HG03571 (cell line): ENCODE data around the gene S1PR5.

Source experiments
- ATAC-seq: cut with Tn5 transposase; IDR thresholded peaks from one replicate; pipeline ENCODE4 v1.9.1; 2021; ENCODE audit not compliant: unreplicated experiment

S1PR5 gene

DNA sequence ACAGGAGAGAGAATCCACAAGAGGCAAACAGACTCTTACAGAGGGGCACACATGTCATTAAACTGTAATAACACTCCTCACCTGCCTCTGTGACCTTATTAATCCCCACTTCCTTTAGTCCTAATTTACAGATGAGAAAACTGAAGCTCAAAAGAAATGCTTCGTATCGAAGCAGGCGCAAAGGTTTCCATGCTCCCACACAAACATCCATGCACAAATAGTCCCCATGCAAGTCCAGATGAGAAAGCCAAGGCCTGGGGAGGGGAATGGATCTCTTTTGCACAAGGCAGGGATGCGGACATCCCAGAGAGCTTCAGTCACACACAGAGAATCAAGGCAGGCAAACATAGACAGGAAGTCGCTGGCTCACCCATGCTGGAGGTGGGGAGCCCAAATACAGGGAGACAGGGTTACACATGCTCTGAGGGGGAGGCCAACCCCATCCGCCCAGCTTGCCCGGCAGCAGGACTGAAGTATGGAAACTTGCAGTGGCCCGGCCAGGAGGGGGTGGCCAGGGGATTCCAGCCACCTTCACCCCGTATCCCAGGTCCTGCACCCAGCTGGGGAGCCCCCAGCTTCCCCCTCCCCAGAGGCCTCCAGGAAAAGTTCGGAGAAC, 468 bp downstream of the S1PR5 start:
- ATAC-seq = no peak

DNA sequence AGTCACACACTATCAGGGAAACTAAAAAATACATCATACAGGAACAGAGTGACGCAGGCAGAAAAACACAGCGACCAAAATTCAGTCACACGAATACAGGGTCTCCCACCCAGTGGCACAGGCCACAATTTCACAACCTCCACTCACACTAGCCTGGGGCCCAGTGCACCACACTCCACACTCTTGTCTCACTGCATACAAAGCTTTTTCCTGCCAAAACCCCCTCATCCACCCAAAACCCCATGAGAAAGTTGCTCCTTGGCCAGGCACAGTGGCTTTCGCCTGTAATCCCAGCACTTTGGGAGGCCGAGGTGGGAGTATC, 1.2 kb downstream of the S1PR5 start:
- no peak for ATAC-seq

DNA sequence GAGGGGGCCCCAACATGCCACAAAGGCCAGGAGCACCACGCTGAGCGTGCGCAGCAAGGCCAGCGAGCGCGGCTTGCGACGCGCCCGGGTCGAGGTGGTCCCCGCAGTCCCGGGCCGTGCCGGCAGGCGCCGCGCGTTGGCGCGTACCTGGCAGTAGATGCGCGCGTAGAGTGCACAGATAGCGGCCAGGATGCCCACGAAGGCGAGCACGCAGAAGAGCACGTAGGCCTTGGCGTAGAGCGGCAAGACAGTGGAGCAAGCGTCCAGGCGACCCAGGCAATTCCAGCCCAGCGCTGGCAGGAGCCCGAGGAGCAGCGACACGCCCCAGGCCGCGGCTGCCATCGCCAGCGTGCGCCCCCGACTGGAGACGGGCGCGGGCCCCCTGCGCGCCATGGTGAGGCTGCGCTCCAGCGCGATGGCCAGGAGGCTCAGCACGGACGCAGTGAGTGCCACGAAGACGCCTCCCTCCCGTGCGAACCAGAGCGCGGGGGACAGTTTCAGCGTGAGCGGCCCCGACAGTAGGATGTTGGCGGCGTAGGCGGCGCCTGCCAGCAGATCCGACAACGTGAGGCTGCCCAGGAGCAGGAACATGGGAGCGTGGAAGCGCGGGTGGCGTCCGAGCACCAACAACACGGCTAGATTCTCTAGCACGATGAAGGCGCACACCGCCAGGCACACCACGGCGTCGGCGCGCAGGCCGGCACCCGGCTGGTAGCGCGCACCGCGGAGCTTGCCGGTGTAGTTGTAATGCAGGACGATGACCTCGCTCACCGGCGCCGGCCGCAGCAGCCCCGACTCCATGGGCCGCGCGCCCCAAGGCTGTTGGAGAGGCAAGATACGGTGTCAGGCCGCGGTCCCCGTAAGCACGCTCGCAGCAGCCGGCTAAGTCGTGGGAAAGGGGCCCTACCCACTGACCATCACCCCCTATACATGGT, 2.8 kb downstream of the S1PR5 start:
- no peak for ATAC-seq

DNA sequence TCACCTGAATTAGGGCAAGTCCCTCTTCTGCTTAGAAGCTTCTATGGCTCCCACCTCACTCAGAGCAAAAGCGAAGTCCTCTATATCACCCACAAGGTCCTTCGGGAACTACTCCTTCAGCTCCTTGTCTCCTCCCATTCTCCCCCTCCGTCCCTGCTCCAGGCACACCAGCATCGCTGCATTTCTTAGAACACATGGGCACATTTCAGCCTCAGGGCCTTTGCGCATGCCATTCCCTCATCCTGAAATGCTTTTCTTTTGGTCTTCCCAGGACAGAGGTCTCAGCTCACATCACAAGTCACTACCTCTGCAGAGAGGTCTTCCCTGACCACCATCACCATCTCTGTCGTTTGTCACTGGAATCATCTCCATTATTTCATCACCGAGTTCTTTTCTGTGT, 4.0 kb downstream of the S1PR5 start:
- ATAC-seq = no peak

DNA sequence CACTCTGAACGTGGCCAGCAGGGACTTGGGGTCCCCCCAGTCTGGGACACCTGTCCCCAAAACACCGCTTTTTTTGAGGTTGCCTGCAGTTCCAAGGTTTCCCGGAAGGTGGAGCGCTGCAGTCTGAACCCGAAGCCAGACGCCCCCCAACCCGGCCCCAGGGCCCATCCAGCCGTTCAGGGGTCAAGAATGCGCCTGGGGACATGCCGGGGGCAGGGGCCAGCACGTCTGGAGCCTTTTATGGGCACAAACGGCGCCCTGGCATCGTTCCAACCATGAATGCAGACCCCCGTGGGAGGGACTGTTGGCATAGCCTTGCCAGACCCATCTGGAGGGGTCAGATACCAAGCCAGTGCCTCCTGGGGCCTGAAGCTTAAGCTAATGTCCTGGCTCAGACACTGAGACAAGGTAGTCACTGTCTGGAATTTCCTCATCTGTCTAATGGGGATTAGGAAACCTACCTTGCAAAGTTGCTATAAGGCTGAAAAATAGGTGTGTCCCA, 6.9 kb downstream of the S1PR5 start:
- ATAC-seq = no peak

DNA sequence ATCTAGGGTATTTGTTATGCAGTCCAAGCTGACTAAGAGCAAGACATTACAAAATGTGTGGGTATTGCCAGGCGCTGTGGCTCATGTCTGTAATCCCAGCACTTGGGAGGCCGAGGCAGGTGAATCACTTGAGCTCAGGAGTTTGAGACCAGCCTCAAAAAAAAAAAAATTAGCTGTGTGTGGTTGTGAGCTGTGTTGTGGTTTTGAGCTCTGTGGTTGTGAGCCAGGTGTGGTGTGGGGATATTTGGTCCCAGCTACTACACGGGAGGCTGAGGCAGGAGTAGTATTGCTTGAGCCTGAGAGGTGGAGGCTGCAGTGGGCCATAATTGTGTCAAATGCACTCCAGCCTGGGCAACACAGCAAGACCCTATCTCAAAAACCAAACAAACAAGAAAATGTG, 8.5 kb downstream of the S1PR5 start:
- ATAC-seq = no peak

DNA sequence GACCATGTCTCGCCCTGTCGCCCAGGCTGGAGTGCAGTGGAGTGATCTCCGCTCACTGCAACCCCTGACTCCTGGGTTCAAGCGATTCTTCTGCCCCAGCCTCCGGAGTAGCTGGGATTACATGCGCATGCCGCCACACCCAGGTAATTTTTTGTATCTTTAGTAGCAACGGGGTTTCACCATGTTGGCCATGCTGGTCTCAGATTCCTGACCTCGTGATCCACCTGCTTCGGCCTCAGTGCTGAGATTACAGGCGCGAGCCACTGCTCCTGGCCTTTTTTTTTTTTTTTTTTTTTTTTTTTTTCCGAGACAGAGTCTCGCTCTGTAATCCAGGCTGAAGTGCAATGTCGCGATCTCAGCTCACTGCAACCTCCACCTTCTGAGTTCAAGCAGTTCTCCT, 9.2 kb downstream of the S1PR5 start:
- ATAC-seq = no peak

DNA sequence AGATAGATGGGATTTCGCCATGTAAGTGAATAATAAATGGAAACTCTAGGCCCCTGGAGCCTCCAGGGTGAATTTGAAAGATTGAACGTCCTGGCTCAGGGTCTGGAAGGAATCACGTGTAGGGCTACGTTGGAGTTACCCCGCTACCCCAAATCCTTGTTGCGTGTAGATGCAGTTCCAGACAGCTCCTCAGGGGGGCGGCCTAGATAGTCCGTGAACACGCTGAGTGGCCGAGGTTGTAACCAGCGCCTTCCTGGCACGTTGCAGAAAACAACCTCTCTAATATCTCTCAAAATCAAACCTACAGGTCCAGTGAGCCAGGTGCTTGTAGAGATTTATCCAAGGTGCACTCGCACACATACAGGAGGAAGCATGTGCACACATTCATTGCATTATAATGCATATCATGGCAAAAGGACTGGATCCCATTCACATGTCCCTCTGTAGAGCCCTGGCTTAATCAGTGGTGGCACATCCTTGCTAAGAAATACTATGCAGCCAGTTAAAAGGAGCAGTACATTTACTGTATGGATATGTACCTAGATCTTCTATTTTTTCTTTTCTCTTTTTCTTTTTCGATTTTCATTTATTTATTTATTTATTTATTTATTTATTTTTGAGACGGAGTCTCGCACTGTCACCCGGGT, 11.5 kb downstream of the S1PR5 start:
- no peak for ATAC-seq

DNA sequence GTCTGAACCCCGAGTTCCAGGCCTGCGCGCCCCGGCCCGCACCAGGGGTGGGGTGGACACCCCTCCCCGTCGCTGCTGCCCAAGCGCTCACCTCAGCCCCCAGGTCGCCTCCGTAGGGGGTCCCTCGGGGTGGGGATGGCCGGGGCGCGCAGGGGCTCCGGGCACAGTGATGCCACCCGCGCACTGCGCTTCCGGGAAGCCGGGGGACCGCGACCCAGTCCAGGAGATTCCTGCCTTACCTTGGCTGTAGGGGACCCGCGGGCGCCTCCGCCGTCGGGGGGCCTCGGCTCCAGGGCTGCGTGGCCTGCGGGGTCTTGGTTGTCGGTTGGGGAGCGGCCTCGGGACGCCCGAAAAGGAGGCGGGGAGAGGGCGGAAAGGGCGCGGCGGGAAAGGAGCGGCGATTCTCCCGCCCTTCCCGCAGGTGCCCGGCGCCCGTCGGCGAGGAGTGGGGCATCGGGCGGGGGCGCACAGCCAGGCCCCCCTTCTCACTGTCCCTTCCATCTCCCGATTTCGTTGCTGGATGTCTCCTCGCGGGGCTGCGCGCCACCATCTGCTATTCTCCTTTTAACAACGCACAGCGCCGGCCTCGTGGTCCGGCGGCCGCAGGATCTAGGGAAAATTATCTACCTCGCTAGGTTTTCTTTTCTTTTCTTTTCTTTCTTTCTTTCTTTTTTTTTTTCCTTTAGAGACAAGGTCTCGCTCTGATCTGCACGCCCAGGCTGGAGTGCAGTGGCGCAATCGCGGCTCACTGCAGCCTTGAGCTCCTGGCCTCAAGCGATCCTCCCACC, 14.1 kb downstream of the S1PR5 start, which contains the start of gene KEAP1:
Gene KEAP1 (minus strand): TSS at position 355 of the 788 bp plus-strand sequence. CDS start 3,323 bp downstream, outside the sequence.
- peak; percentile 18 for ATAC-seq

DNA sequence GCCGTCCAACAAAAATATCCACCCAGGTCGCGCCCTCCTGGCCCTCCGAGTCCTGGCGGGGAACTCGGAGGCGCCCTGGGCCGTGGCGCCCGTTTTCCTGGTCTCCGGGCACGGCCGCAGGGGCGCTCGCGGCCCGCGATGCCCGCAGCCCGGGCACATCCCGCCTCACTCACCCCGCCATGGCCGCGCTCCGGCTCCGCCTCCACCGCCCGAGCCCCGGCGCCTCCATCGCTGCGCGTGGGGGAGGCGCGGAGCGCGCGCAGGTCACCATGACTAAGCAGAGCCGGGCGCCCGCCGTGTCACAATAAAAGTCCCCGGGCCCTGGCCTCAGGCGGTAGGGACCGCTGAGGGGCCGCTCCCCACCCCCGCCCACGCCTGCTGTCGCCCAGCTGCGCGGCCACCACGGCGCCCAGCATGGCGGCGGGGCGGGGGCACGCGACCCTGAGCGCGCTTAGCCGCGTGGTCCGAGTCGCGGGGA, 14.7 kb downstream of the S1PR5 start:
- peak; percentile 84 for ATAC-seq

DNA sequence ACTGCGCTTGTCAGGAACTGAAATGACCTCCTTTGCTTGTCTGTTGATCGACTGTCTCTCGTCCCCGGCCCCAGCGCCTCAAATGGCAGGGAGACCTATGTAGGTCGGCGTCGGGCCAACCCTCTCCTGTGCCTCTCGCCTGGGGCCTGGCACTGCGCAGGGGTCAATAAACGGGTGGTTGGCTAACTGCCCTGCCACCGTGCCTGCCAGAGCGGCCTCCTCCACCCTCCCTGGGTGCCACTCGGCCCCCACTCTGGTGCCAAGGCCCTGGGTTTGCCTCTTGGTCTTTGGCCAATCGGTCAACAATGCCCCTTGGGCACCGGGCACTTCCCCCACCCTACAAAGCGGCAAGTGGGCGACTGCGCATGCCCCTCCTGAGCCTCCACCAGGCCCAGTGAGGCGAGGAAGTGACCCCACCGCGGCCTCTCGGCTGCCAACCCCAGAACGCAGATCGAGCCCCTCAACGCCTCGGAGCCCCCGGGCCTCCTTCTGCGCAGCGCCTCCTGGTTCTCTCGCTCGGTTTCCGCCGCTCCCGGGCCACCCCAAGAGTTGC, 15.2 kb downstream of the S1PR5 start:
- ATAC-seq = peak; percentile 10

DNA sequence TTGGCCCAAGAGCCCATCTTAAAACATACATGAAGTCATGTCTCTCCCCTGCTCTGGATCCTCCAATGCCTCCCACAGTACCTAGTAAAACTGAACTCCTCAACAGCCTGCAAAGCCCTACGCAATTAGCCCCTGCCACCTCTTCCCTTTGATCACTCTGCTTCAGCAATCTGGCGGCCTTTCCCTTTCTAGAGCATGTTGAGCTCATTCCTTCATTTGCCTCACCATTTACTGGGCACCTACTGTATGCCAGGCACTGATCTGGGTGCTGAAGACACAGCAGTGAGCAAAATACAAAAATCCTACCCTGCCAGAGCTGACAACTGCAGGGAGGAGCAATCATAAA, 17.0 kb downstream of the S1PR5 start:
- no peak for ATAC-seq

DNA sequence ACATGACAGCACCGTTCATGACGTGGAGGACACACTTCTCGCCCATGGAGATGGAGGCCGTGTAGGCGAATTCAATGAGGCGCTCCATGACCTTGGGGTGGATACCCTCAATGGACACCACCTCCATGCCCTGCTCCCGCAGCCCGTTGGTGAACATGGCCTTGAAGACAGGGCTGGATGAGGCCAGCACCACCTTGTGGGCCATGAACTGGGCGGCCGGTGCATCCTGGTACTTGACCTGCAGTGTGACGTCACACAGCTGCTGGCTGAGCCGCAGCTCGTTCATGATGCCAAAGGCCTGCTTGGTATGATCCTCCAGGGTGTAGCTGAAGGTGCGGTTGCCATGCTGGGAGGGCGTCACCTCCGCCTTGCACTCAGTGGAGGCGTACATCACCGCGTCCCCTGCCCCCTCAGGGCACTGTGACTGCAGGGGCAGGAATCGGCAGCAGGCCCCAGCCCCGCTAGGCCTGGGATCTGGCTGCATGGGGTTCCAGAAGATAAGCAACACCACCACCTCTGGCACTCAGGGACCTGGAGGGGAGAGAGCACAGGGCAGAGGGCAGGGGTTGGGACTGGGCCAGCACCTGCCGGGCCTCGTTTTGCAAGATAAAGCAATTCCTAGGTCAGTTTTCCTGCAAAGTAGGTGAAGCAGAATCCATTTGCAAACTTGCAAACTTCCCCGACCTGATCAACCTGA, 17.5 kb downstream of the S1PR5 start:
- ATAC-seq = no peak

DNA sequence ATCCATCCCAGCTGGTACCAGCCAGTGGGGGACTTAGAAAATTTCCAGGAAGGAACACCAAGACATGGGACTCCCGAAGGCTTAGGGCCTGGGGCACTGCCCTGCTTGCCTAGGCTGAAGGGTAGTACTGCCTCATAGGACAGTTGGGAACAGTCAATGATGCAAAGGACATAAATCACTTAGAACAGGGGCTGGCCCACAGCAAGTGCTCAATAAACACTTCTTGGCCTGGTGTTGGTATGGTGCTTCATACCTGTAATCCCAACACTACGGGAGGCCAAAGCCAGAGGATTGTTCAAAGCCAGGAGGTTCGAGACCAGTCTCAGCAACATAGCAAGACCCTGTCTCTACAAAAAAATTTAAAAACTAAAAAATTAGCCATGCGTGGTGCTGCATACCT, 19.9 kb downstream of the S1PR5 start:
- no peak for ATAC-seq

DNA sequence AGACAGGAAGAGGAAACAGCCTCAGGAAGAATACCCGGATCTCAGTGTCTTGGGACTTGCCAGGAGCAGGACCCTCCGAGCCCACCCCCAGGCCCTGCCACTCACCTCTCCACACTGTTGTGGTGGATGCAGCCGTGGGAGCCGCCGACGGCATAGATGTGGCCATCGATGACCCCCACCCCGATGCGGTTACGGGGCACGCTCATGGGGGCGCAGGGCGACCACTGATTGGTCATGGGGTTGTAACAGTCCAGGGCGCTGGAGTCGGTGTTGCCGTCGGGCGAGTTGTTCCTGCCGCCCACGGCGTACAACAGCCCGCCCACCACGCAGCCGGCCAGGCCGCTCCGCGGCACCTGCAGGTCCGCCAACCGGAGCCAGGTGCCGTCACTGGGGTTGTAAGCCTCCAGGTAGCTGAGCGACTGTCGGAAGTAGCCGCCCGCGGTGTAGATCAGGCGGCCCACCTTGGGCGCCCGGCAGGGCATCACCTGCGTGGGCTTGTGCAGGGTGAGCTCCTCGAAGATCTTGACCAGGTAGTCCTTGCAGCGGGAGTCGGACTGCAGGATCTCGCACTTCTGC, 25.7 kb downstream of the S1PR5 start:
- no peak for ATAC-seq

DNA sequence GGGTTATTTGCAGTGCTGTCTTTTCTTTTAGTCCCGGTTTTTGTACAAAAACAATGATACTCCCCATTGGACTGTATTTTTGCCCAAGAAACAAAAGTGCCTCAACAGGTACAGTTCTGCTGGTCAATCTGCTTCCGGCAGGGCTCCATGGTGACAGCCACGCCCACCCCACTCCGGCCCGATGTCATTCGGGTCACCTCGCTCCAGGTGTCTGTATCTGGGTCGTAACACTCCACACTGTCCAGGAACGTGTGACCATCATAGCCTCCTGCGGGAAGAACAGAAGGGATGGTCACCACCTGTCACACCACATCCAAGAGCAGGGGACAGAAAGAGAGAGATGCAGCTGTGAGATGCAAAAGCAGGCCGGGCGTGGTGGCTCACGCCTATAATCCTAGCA, 30.7 kb downstream of the S1PR5 start:
- ATAC-seq = no peak

DNA sequence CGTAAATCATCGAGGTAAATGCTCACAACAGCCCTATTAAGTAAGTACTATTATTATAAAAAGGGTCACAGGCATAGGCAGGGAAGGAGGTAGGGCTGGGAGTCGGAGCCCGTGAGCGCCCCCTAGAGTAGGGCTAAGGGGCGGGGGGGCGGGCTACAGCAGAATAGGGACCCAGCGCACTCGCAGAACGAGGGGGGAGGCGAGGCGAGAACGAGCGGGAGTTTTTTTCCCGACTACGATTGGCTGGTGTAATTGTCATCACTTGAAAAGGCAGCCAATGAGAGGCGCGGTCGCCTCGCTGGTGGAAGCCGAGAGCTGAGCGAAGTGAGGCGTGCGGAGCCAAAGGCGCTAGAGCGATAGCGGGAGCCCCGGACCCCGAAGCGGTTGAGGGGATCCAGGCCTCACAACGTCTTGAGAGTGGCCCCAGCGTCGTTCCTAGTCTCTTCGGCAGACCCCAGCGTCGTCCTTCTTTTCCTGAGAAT, 38.3 kb downstream of the S1PR5 start:
- no peak for ATAC-seq

DNA sequence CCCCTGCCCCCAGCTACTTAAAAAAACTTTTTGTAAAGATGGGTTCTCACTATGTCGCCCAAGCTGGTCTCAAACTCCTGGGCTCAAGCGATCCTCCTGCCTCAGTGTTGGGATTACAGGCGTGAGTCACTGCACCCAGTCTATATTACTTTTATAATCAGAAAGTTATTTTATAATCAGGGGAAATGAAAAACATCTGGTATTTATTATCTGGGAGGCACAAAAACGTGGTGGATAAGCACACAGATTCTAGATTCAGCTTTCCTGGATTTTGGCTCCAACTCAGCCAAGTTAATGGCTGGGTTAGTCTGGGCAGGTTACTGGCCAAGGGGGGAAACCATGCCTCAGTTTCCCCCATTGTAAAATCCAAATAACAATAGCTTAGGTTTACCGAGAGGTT, 38.8 kb downstream of the S1PR5 start:
- no peak for ATAC-seq

DNA sequence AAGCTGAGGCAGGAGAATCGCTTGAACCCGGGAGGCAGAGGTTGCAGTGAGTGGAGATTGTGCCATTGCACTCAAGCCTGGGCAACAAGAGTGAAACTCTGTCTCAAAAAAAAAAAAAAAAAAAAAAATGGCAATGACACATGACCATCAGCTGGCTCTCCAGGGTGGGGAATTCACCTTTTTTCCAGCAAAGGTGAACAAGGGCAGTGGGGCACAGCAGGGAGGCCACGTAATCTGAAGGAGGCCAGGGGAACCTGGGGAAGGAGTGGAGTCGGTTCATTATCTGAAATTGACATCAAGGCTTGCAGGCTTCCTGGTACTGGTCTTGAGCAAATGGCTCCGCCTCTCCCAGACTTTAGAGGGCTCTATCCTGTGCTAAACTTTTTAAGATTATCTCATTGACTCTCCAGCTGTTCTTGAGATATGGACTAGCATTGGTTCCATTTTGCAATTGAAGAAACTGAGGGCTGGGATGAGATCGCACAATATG, 42.2 kb downstream of the S1PR5 start:
- ATAC-seq = no peak
